DND-41 (cell line): Measurements from ENCODE around the gene AOC1.

Source experiments
- ATAC-seq: fragments of 200-7000 bp; cut with Tn5 transposase; 3 replicates; pipeline ENCODE4 v1.9.1; 2021; ENCODE audit warnings: low read depth; ENCODE audit not compliant: insufficient read depth
- DNase-seq: peaks from one replicate; pipeline ENCODE4 v3.0.0-alpha.2; 2020
- H2AFZ ChIP-seq: 2 replicates; pipeline ENCODE4 v1.6.0; 2012; ENCODE audit warnings: low read depth, low read length
- H3K27ac ChIP-seq: 2 replicates; pipeline ENCODE4 v1.5.1; 2012; ENCODE audit warnings: low read length, inconsistent platforms
- H3K27me3 ChIP-seq: fragments of 200-600 bp; sonication (generic); 2 replicates; pipeline ENCODE4 v1.6.0; 2012; ENCODE audit warnings: low read length, mild to moderate bottlenecking, inconsistent platforms; ENCODE audit not compliant: insufficient read depth, poor library complexity
- H3K36me3 ChIP-seq: 2 replicates; pipeline ENCODE4 v1.5.1; 2012; ENCODE audit warnings: low read length, inconsistent platforms; ENCODE audit not compliant: insufficient read depth
- H3K4me1 ChIP-seq: 2 replicates; pipeline ENCODE4 v1.5.1; 2012; ENCODE audit warnings: mild to moderate bottlenecking, low read length; ENCODE audit not compliant: insufficient read depth
- H3K4me2 ChIP-seq: 2 replicates; pipeline ENCODE4 v1.6.0; 2012; ENCODE audit warnings: mild to moderate bottlenecking, moderate library complexity, low read length, inconsistent platforms; ENCODE audit not compliant: insufficient read depth
- H3K4me3 ChIP-seq, 2 experiments: fragments of 200-600 bp in 1 of 2; shearing (Covaris generic) in 1 of 2; 2 replicates each; pipeline ENCODE4 v1.5.1; 2012 to 2016; ENCODE audit warnings: inconsistent platforms in 2 of 2, low read length in 2 of 2, mild to moderate bottlenecking in 2 of 2, low read depth in 1 of 2, moderate library complexity in 1 of 2
- H3K79me2 ChIP-seq: 2 replicates; pipeline ENCODE4 v1.6.0; 2012; ENCODE audit warnings: low read length, inconsistent platforms; ENCODE audit not compliant: insufficient read depth
- H3K9ac ChIP-seq: 2 replicates; pipeline ENCODE4 v1.6.0; 2012; ENCODE audit warnings: low read depth, mild to moderate bottlenecking, inconsistent platforms, low read length, moderate library complexity
- H3K9me3 ChIP-seq: 2 replicates; pipeline ENCODE4 v1.5.1; 2012; ENCODE audit warnings: low read length, moderate library complexity, mild to moderate bottlenecking, inconsistent platforms; ENCODE audit not compliant: insufficient read depth, severe bottlenecking
- H4K20me1 ChIP-seq: 2 replicates; pipeline ENCODE4 v1.6.0; 2012; ENCODE audit warnings: low read length; ENCODE audit not compliant: insufficient read depth
- EZH2 ChIP-seq: IDR thresholded peaks from 3 replicates; pipeline ENCODE4 v1.6.1; 2012; ENCODE audit warnings: borderline replicate concordance, low read depth, mild to moderate bottlenecking, moderate library complexity, low read length, inconsistent platforms; ENCODE audit not compliant: severe bottlenecking
- TF ChIP-seq, protein P1 (sequence below): IDR thresholded peaks from 2 replicates; pipeline ENCODE4 v1.5.1; 2012; ENCODE audit warnings: borderline replicate concordance, low read length, moderate library complexity, mild to moderate bottlenecking; ENCODE audit not compliant: poor library complexity, severe bottlenecking; ENCODE audit errors: extremely low read depth

Gene AOC1

DNA sequence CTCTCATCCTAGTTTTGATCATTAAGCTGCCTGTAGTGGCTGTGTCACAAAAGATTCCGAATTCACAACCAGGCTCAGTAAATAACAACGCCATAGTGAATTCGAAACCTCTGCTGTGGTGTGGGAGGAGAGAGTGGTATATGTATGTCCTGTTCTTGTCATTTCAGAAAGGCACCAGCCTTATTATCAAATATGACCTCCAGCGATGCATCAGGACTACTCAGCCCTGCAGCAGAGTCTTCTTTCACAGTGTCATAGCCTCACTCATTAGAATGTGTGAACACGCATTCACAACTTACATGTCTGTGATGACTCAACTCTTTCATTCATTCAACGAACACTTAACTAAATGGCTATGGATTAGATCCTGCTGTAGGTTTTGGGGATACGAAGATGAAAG, 15.3 kb downstream of the AOC1 start:
- Histone ChIP-seq H3K27me3 (peaks cover 30% of the 10 kb centered on the region), H4K20me1 (no peaks in the 10 kb centered on the region), H3K4me1 (no peaks in the 10 kb centered on the region)

DNA sequence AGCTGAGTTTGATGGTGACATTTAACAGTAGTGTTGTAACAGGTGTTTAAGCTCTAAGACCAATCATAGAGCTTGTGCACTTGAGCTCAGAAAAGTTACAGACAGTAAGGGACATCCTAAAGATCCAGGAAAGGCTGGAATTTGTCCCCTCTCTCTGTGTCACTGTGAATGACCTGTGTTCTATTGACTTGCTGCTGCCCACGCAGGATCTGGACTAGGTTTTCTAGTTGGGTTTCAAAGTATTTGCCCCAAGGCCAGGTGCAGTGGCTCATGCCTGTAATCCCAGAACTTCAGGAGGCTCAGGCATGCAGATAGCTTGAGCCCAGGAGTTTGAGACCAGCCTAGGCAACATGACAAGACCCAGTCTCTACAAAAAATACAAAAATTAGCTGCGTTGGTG, 17.1 kb downstream of the AOC1 start:
- peaks cover 21% of the 10 kb centered on the region for H3K27me3 ChIP-seq
- no peaks in the 10 kb centered on the region for H3K79me2 ChIP-seq
- no peak overlapping the region for H3K4me3 ChIP-seq
- H3K9me3 ChIP-seq = peaks cover 7% of the 10 kb centered on the region
- H3K27ac ChIP-seq = no peak overlapping the region
- no peak overlapping the region for H3K4me2 ChIP-seq
- no peak for ATAC-seq
- H4K20me1 ChIP-seq = no peaks in the 10 kb centered on the region
- H3K4me1 ChIP-seq = no peaks in the 10 kb centered on the region
- no peaks in the 10 kb centered on the region for H3K36me3 ChIP-seq
- H3K9ac ChIP-seq = no peak overlapping the region
- DNase-seq = no peak
- no peak for TF ChIP-seq EZH2
- TF ChIP-seq, protein P1, sequence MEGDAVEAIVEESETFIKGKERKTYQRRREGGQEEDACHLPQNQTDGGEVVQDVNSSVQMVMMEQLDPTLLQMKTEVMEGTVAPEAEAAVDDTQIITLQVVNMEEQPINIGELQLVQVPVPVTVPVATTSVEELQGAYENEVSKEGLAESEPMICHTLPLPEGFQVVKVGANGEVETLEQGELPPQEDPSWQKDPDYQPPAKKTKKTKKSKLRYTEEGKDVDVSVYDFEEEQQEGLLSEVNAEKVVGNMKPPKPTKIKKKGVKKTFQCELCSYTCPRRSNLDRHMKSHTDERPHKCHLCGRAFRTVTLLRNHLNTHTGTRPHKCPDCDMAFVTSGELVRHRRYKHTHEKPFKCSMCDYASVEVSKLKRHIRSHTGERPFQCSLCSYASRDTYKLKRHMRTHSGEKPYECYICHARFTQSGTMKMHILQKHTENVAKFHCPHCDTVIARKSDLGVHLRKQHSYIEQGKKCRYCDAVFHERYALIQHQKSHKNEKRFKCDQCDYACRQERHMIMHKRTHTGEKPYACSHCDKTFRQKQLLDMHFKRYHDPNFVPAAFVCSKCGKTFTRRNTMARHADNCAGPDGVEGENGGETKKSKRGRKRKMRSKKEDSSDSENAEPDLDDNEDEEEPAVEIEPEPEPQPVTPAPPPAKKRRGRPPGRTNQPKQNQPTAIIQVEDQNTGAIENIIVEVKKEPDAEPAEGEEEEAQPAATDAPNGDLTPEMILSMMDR = no peak
- no peak overlapping the region for H2AFZ ChIP-seq

More for the DNA sequence above, 15.3 kb downstream of the AOC1 start:
- no peak overlapping the region for H3K4me2 ChIP-seq
- H3K36me3 ChIP-seq = no peaks in the 10 kb centered on the region
- no peak overlapping the region for H2AFZ ChIP-seq
- H3K9me3 ChIP-seq = peaks cover 7% of the 10 kb centered on the region
- DNase-seq (no peak), ATAC-seq (no peak)
- no peaks in the 10 kb centered on the region for H3K79me2 ChIP-seq
- H3K4me3 ChIP-seq = no peak overlapping the region
- TF ChIP-seq, protein P1 = no peak
- no peak for TF ChIP-seq EZH2
- H3K9ac ChIP-seq = no peak overlapping the region
- H3K27ac ChIP-seq = no peak overlapping the region

DNA sequence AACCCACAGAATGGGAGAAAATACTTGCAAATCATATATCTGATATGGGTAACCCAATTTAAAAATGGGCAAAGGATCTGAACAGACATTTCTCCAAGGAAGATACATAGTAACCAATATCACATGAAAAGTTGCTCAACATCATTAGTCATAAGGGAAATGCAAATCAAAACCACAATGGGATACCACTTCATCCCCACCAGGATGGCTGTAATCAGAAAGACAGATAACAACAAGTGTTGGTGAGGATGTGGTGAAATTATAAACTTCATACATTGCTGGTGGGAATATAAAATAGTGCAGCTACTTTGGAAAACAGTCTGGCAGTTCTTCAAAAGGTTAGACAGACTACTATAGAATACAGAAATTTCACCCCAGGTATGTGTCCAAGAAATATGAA, 19.3 kb downstream of the AOC1 start:
- Histone ChIP-seq H4K20me1 (no peaks in the 10 kb centered on the region), H3K27me3 (peaks cover 18% of the 10 kb centered on the region), H3K4me2 (no peak overlapping the region), H3K9me3 (peaks cover 7% of the 10 kb centered on the region), H3K4me1 (no peaks in the 10 kb centered on the region), H3K9ac (no peak overlapping the region), H3K27ac (no peak overlapping the region), H3K4me3 (no peak overlapping the region), H3K79me2 (no peaks in the 10 kb centered on the region), H3K36me3 (no peaks in the 10 kb centered on the region), H2AFZ (no peak overlapping the region)
- no peak for DNase-seq
- TF ChIP-seq, protein P1 = no peak
- no peak for TF ChIP-seq EZH2
- no peak for ATAC-seq
